Hepatocyte (in vitro differentiated cells): ENCODE measurements around the gene USP22. TPM values are rescaled to one million over a fixed set of nuclear protein-coding genes. Genes with fewer than 3 reads are reported as not detected.
A peak's percentile ranks its signal among the peaks of the same experiment; 100 is the strongest.
"Not testable (repeated sequence)": the region's sequence is repeated elsewhere in the genome, so short reads cannot be mapped to it uniquely, and the experiment has no call there.

ENCODE experiments used
- DNase-seq: peaks from one replicate; pipeline ENCODE4 v3.0.0-alpha.2; 2016; ENCODE audit warnings: low spot score
- H2AFZ ChIP-seq: fragments of 200-600 bp; sonication (generic); 2 replicates; pipeline ENCODE4 v1.6.0; 2016; ENCODE audit warnings: antibody characterized with exemption, mild to moderate bottlenecking
- H3K27ac ChIP-seq: fragments of 200-600 bp; sonication (generic); 2 replicates; pipeline ENCODE4 v1.5.1; 2016; ENCODE audit warnings: mild to moderate bottlenecking
- H3K27me3 ChIP-seq: fragments of 200-600 bp; sonication (generic); 2 replicates; pipeline ENCODE4 v1.6.1; 2016
- H3K36me3 ChIP-seq: fragments of 200-600 bp; sonication (generic); replicated peaks from 2 replicates; pipeline ENCODE4 v1.5.1; 2016; ENCODE audit warnings: low read depth; ENCODE audit not compliant: insufficient read depth
- H3K4me1 ChIP-seq: fragments of 200-600 bp; sonication (generic); 2 replicates; pipeline ENCODE4 v1.5.1; 2016; ENCODE audit warnings: mild to moderate bottlenecking, moderate library complexity; ENCODE audit not compliant: insufficient read depth
- H3K4me2 ChIP-seq: fragments of 200-600 bp; sonication (generic); 2 replicates; pipeline ENCODE4 v1.6.0; 2016
- H3K4me3 ChIP-seq: fragments of 200-600 bp; sonication (generic); 2 replicates; pipeline ENCODE4 v1.5.1; 2016; ENCODE audit warnings: mild to moderate bottlenecking
- H3K79me2 ChIP-seq: fragments of 200-600 bp; sonication (generic); 2 replicates; pipeline ENCODE4 v1.6.0; 2017; ENCODE audit warnings: mild to moderate bottlenecking
- H3K9me2 ChIP-seq: fragments of 200-600 bp; sonication (generic); replicated peaks from 2 replicates; pipeline ENCODE4 v1.6.0; 2017; ENCODE audit warnings: mild to moderate bottlenecking; ENCODE audit not compliant: insufficient read depth
- H3K9me3 ChIP-seq: fragments of 200-600 bp; sonication (generic); 2 replicates; pipeline ENCODE4 v1.5.1; 2016; ENCODE audit warnings: low read depth, mild to moderate bottlenecking
- H4K20me1 ChIP-seq: fragments of 200-600 bp; sonication (generic); 2 replicates; pipeline ENCODE4 v1.6.0; 2016; ENCODE audit warnings: mild to moderate bottlenecking; ENCODE audit not compliant: insufficient read depth, poor library complexity, severe bottlenecking
- EZH2 ChIP-seq: fragments of 200-600 bp; sonication (generic); IDR thresholded peaks from 2 replicates; pipeline ENCODE4 v1.6.1; 2016; ENCODE audit warnings: antibody characterized with exemption, mild to moderate bottlenecking, borderline replicate concordance
- EZH2phosphoT487 ChIP-seq: fragments of 200-600 bp; sonication (generic); IDR thresholded peaks from one replicate; pipeline ENCODE4 v1.6.1; 2018; ENCODE audit warnings: antibody characterized with exemption, mild to moderate bottlenecking, low read depth, moderate library complexity; ENCODE audit not compliant: unreplicated experiment, severe bottlenecking
- WGBS: methylation state at CpG from one replicate; pipeline ENCODE4 v1.1.6; 2016; ENCODE audit warnings: low lambda C conversion rate; ENCODE audit errors: missing lambda C conversion rate; 5-methylcytosine and 5-hydroxymethylcytosine counted together
- polyA plus RNA-seq: library from polyadenylated mRNA; unstranded; fragments of >200 nt; fragmentation: Nextera tagmentation; extraction: Ambion mirVana; gene quantifications from 2 replicates; pipeline ENCODE4 v1.2.1, GENCODE V29; 2016
- total RNA-seq: library from RNA; depleted of rRNA; stranded (reverse); fragments of >200 nt; gene quantifications from 2 replicates; pipeline ENCODE4 v1.2.3, GENCODE V29; 2014
- TF ChIP-seq, protein P1 (sequence below): fragments of 200-600 bp; sonication (generic); IDR thresholded peaks from 2 replicates; pipeline ENCODE4 v1.5.1; 2016; ENCODE audit warnings: antibody characterized with exemption, mild to moderate bottlenecking; ENCODE audit not compliant: poor library complexity

The USP22 gene
- total and polyA plus RNA-seq, 2 experiments from 2014 or later = 84.0 to 157 TPM

DNA sequence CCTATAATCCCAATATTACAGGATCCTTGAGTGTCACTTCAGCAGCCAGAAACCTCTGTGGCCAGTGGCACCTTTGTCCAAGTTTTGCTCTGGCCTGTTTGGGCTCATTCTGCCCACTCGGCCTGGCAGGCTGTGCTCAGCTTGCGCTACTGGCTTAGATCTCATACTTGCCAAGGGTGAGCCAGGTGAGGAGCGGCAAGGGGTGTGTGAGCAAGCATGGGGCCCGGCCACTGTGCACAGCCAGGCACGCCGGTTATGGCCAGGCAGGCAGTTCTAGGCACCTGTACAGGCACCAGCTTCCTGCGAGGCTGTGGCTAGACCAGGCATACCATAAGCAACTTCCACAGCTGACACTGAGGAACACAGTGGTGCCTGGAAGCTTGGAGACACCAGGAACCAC, 16.9 kb upstream of the USP22 start:
- 88% methylated on average over 7 of the region's 7 CpGs for WGBS
- H3K36me3 ChIP-seq = no peaks in the 10 kb centered on the region

DNA sequence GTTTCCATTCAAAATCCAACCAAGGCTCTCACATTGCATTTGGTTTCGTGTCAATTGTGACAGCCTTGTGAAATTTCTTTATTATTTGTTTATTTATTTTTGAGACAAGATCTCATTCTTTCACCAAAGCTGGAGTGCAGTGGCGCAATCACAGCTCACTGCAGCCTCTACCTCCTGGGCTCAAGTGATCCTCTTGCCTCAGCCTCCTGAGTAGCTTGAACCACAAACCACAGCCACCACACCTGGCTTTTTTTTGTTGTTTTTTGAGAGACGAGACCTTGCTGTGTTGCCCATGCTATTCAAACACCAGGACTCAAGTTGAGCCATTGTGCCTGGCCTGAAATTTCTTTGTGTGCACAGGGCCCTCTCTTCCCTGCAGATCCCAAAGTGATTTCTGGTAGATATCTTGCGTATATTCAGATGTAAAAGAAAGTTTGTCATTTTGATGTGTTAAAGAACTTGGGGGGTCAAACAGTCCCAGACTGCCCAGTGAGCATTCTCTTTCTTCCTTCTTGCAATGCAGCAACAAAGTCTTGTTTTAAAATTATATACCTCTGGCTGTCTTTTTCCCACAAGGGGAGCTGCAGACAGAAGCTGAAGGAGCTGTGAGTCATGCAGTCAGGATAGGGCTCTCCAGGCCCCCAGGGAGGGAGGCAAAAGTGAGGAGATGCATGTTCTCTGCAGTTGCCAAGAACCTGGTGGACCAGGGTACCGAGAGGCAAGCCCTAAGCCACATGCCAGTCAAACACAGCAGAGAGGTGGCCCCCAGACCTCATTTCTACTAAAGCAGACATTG, 15.5 kb upstream of the USP22 start:
- Histone ChIP-seq H3K9me2 (no peaks in the 10 kb centered on the region), H3K4me2 (no peak overlapping the region), H3K9me3 (no peaks in the 10 kb centered on the region), H3K4me1 (no peaks in the 10 kb centered on the region), H3K27ac (no peak overlapping the region), H3K27me3 (no peaks in the 10 kb centered on the region), H3K79me2 (no peaks in the 10 kb centered on the region), H3K4me3 (no peak overlapping the region), H2AFZ (no peak overlapping the region), H4K20me1 (no peaks in the 10 kb centered on the region), H3K36me3 (no peaks in the 10 kb centered on the region)
- DNase-seq = peak; percentile 48
- WGBS = 83% methylated on average over 5 of the region's 5 CpGs
- TF ChIP-seq, protein P1, sequence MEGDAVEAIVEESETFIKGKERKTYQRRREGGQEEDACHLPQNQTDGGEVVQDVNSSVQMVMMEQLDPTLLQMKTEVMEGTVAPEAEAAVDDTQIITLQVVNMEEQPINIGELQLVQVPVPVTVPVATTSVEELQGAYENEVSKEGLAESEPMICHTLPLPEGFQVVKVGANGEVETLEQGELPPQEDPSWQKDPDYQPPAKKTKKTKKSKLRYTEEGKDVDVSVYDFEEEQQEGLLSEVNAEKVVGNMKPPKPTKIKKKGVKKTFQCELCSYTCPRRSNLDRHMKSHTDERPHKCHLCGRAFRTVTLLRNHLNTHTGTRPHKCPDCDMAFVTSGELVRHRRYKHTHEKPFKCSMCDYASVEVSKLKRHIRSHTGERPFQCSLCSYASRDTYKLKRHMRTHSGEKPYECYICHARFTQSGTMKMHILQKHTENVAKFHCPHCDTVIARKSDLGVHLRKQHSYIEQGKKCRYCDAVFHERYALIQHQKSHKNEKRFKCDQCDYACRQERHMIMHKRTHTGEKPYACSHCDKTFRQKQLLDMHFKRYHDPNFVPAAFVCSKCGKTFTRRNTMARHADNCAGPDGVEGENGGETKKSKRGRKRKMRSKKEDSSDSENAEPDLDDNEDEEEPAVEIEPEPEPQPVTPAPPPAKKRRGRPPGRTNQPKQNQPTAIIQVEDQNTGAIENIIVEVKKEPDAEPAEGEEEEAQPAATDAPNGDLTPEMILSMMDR = peak; percentile 6
- no peak for TF ChIP-seq EZH2phosphoT487

More for the DNA sequence above, 16.9 kb upstream of the USP22 start:
- no peaks in the 10 kb centered on the region for H3K27me3 ChIP-seq
- H4K20me1 ChIP-seq = no peaks in the 10 kb centered on the region
- no peak for DNase-seq
- no peak overlapping the region for H2AFZ ChIP-seq
- H3K4me1 ChIP-seq = no peaks in the 10 kb centered on the region
- no peak overlapping the region for H3K4me2 ChIP-seq
- H3K9me2 ChIP-seq = no peaks in the 10 kb centered on the region
- TF ChIP-seq EZH2 (no peak), EZH2phosphoT487 (no peak)
- TF ChIP-seq, protein P1 = no peak
- no peak overlapping the region for H3K27ac ChIP-seq
- no peaks in the 10 kb centered on the region for H3K79me2 ChIP-seq
- no peak overlapping the region for H3K4me3 ChIP-seq
- H3K9me3 ChIP-seq = no peaks in the 10 kb centered on the region

DNA sequence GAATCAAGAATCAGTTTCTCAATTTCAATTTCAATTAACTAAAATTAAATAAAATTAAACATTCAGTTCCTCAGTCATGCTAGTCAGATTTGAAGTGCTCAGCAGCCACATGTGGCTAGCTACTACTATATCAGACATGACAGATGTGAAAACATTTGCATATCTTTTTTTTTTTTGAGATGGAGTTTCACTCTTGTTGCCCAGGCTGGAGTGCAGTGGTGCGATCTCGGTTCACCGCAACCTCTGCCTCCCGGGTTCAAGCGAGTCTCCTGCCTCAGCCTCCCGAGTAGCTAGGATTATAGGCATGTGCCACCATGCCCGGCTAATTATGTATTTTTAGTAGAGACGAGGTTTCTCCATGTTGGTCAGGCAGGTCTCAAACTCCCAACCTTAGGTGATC, 10.2 kb upstream of the USP22 start:
- H3K4me1 ChIP-seq, H3K9me2 ChIP-seq, H3K4me2 ChIP-seq, DNase-seq, H3K79me2 ChIP-seq, H4K20me1 ChIP-seq, H3K9me3 ChIP-seq, H2AFZ ChIP-seq, H3K4me3 ChIP-seq, H3K27me3 ChIP-seq, H3K36me3 ChIP-seq, H3K27ac ChIP-seq: not testable (repeated sequence)
- 96% methylated on average over 8 of the region's 8 CpGs for WGBS

DNA sequence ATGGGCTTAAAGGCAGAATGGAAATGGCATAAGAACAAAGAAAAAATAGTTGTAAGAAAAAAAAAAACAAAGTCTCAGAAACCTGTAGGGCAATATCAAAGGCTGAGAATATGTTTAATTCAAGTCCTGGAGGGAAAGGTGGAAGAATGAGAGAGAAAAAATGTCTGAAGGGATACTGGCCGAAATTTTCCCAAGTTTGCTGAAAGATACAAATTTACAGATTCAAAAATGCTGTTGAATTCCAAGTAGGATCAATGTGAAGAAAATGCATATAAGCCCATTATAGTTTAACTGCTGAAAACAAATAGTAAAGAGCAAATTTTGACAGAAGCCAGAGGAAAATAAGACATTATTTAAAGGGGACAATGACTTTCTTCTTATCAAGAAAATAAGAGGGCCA, 6.6 kb upstream of the USP22 start:
- no peak overlapping the region for H2AFZ ChIP-seq
- WGBS = 87% methylated on average over 1 of the region's 1 CpG
- H3K27ac ChIP-seq = no peak overlapping the region
- H3K9me3 ChIP-seq = no peaks in the 10 kb centered on the region
- H3K4me1 ChIP-seq = no peaks in the 10 kb centered on the region
- TF ChIP-seq EZH2phosphoT487 = no peak
- TF ChIP-seq, protein P1 = no peak
- TF ChIP-seq EZH2 = no peak
- no peak for DNase-seq
- no peaks in the 10 kb centered on the region for H3K9me2 ChIP-seq
- H3K36me3 ChIP-seq = no peaks in the 10 kb centered on the region
- no peaks in the 10 kb centered on the region for H4K20me1 ChIP-seq
- H3K4me2 ChIP-seq = no peak overlapping the region
- H3K4me3 ChIP-seq = no peak overlapping the region
- H3K79me2 ChIP-seq = no peaks in the 10 kb centered on the region
- no peaks in the 10 kb centered on the region for H3K27me3 ChIP-seq
